Skeletal muscle tissue (tissue), 4 donors: ENCODE data around the gene ZNF3. TPM values are rescaled to one million over a fixed set of nuclear protein-coding genes. Genes with fewer than 3 reads are reported as not detected.

Experiments
- H3K27ac ChIP-seq: one replicate; pipeline ENCODE4 v1.7.0; 2013; ENCODE audit warnings: mild to moderate bottlenecking, low read depth, low read length, inconsistent platforms
- H3K27me3 ChIP-seq, 3 donors: one replicate each; pipeline ENCODE4 v1.7.0; 2013; ENCODE audit warnings: low read length in 3 of 3; ENCODE audit not compliant: control insufficient read depth in 3 of 3, insufficient read depth in 3 of 3
- H3K36me3 ChIP-seq, 3 donors: one replicate each; pipeline ENCODE4 v1.7.0; 2013; ENCODE audit warnings: low read length in 3 of 3; ENCODE audit not compliant: control insufficient read depth in 3 of 3, insufficient read depth in 3 of 3
- H3K4me1 ChIP-seq, 3 donors: one replicate each; pipeline ENCODE4 v1.7.0; 2013; ENCODE audit warnings: low read length in 3 of 3, mild to moderate bottlenecking in 3 of 3; ENCODE audit not compliant: control insufficient read depth in 3 of 3, insufficient read depth in 3 of 3
- H3K4me3 ChIP-seq, 3 donors: one replicate each; pipeline ENCODE4 v1.7.0; 2013; ENCODE audit warnings: low read length in 3 of 3
- H3K9ac ChIP-seq, 3 donors: one replicate each; pipeline ENCODE4 v1.7.0; 2013; ENCODE audit warnings: low read length in 3 of 3, mild to moderate bottlenecking in 3 of 3, moderate library complexity in 2 of 3, low read depth in 1 of 3
- H3K9me3 ChIP-seq, 3 donors: one replicate each; pipeline ENCODE4 v1.7.0; 2013; ENCODE audit warnings: low read length in 3 of 3; ENCODE audit not compliant: control insufficient read depth in 3 of 3
- total RNA-seq: library from RNA; depleted of rRNA; stranded (reverse); fragments of >200 nt; gene quantifications from one replicate; pipeline ENCODE4 v1.2.3, GENCODE V29; 2014
- donor health status: Osteomylitis.

The ZNF3 gene
- total RNA-seq, 1 donor from 2014 or later, result 34.4 TPM

DNA sequence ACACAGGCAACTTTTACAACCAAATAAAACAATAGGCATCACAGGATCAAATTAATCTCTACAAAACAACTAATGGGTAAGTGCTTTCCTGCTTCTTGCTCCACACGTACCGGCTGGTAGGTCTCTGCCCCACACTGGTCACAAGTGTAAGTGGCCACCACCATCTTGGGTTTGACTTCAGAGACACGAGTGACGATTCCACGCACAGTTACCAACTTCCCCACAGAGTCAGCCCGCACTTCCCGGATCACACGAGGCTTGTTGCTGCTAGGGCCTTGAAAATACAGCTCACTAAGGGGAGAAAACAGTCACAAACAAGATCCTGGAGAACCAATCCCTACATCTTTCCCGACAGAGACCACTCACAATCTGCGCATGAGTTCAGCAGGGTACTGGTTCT lies 17.4 kb upstream of the ZNF3 start:
- peaks cover 18 to 24% (median 21%) of the 10 kb centered on the region in 3 donors for H3K4me1 ChIP-seq
- H3K27me3 ChIP-seq, result no peaks in the 10 kb centered on the region
- H3K9ac ChIP-seq, result no peak overlapping the region
- H3K4me3 ChIP-seq, result no peak overlapping the region
- H3K9me3 ChIP-seq, result no peaks in the 10 kb centered on the region
- no peak overlapping the region for H3K27ac ChIP-seq
- peaks cover 54 to 58% (median 57%) of the 10 kb centered on the region in 3 donors for H3K36me3 ChIP-seq

GRCh38 chr7:100095704-100096103 lies 14.2 kb upstream of the ZNF3 start:
- peaks cover 80 to 84% (median 83%) of the 10 kb centered on the region in 3 donors for H3K36me3 ChIP-seq
- no peaks in the 10 kb centered on the region for H3K9me3 ChIP-seq
- no peak overlapping the region for H3K9ac ChIP-seq
- H3K27ac ChIP-seq, result no peak overlapping the region
- no peak overlapping the region for H3K4me3 ChIP-seq
- H3K4me1 ChIP-seq, result peaks cover 10 to 28% (median 25%) of the 10 kb centered on the region in 3 donors
- H3K27me3 ChIP-seq, result no peaks in the 10 kb centered on the region

GRCh38 chr7:100095289-100095688 lies 13.8 kb upstream of the ZNF3 start:
- Histone ChIP-seq H3K27me3 (no peaks in the 10 kb centered on the region), H3K9ac (no peak overlapping the region), H3K27ac (no peak overlapping the region), H3K4me1 (peaks cover 10 to 29% (median 28%) of the 10 kb centered on the region in 3 donors), H3K9me3 (no peaks in the 10 kb centered on the region), H3K36me3 (peaks cover 84 to 88% (median 87%) of the 10 kb centered on the region in 3 donors), H3K4me3 (no peak overlapping the region)

DNA sequence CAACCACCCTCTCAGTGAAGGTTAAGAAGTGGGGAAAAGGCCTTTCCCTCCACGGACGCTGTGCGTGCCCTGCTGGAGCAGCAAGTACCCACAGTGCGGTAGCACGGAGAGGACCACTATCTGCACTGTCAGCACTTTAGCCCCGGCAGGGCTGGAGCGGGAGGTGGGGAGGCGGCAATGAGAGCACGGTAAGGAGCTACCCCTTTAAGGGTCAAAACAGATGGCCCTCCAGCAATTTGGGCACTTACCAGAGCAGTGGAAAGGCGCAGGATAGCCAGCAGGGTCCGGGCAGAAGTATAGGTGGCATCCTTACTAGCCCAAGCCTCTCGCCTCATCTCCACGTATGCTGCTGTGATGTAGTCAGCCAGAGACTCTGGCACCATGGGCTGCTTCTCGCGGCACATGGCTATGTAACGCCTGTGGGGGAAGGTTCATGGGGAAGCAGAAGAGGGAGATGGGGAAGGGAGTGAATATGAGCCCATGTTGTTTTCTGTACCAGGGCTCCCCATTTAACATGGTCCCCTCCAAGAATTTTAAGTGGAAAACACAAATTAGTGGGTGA lies 12.5 kb upstream of the ZNF3 start:
- Histone ChIP-seq H3K9me3 (no peaks in the 10 kb centered on the region), H3K4me3 (no peak overlapping the region), H3K27me3 (no peaks in the 10 kb centered on the region), H3K4me1 (peaks cover 12 to 27% (median 25%) of the 10 kb centered on the region in 3 donors), H3K27ac (no peak overlapping the region), H3K36me3 (peaks cover 78 to 83% (median 81%) of the 10 kb centered on the region in 3 donors), H3K9ac (peak overlapping the region in 1 of 3 donors; percentile 54)

- H3K27me3 ChIP-seq, result no peaks in the 10 kb centered on the region
- peaks cover 14 to 27% (median 22%) of the 10 kb centered on the region in 3 donors for H3K4me1 ChIP-seq
- H3K4me3 ChIP-seq, result no peak overlapping the region
- peaks cover 73 to 78% (median 76%) of the 10 kb centered on the region in 3 donors for H3K36me3 ChIP-seq
- peak overlapping the region in 1 of 3 donors; percentile 54 for H3K9ac ChIP-seq
- H3K27ac ChIP-seq, result no peak overlapping the region
- H3K9me3 ChIP-seq, result no peaks in the 10 kb centered on the region
Observed at GRCh38 chr7:100093498-100093897, 12.0 kb upstream of the ZNF3 start.

DNA sequence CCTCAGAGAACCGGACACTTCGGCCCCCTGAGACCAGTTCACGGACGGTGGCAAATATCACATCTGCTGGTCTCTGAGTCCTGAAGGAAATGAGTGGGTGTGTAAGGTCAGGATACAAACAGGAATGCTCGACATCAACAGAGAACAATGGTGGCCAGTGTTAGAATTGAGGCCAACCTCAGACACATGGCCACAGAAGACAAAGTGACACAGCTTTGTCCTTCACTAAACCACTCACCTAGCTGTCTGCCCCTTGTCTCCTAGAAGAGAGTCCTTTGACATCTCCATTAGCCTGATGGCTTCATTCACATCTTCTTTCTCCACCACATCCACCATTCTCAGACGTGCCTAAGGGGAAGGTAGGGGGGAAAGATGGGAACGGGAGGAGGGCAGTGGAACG lies 11.5 kb upstream of the ZNF3 start:
- Histone ChIP-seq H3K9ac (no peak overlapping the region), H3K27ac (no peak overlapping the region), H3K9me3 (no peaks in the 10 kb centered on the region), H3K4me1 (peaks cover 18 to 31% (median 26%) of the 10 kb centered on the region in 3 donors), H3K4me3 (no peak overlapping the region), H3K36me3 (peaks cover 68 to 73% (median 72%) of the 10 kb centered on the region in 3 donors), H3K27me3 (no peaks in the 10 kb centered on the region)

DNA sequence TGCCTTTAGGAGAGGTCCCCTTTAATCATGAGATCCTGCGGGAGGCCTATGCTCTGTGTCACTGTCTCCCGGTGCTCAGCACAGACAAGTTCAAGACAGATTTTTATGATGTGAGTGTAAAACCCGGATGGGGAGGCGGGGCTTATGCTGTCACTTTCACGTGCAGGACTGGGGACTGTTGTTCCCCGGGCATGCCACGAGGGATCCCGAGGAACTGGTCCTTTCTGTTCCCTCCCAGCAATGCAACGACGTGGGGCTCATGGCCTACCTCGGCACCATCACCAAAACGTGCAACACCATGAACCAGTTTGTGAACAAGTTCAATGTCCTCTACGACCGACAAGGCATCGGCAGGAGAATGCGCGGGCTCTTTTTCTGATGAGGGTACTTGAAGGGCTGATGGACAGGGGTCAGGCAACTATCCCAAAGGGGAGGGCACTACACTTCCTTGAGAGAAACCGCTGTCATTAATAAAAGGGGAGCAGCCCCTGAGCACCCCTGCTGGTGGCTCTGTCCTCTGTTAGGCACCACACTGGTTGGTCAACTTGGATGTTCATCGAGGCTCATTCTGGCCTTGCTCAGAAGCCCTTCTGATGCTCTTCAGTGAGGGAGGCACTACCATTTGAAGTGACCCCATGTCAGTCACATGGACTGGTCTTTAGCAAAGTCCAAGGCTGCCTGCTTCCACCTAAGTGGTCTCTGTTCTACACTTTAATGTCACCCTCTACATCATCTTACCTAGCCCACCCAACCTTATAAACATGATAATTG lies 10.1 kb upstream of the ZNF3 start:
- peaks cover 56 to 61% (median 59%) of the 10 kb centered on the region in 3 donors for H3K36me3 ChIP-seq
- H3K9me3 ChIP-seq, result no peaks in the 10 kb centered on the region

DNA sequence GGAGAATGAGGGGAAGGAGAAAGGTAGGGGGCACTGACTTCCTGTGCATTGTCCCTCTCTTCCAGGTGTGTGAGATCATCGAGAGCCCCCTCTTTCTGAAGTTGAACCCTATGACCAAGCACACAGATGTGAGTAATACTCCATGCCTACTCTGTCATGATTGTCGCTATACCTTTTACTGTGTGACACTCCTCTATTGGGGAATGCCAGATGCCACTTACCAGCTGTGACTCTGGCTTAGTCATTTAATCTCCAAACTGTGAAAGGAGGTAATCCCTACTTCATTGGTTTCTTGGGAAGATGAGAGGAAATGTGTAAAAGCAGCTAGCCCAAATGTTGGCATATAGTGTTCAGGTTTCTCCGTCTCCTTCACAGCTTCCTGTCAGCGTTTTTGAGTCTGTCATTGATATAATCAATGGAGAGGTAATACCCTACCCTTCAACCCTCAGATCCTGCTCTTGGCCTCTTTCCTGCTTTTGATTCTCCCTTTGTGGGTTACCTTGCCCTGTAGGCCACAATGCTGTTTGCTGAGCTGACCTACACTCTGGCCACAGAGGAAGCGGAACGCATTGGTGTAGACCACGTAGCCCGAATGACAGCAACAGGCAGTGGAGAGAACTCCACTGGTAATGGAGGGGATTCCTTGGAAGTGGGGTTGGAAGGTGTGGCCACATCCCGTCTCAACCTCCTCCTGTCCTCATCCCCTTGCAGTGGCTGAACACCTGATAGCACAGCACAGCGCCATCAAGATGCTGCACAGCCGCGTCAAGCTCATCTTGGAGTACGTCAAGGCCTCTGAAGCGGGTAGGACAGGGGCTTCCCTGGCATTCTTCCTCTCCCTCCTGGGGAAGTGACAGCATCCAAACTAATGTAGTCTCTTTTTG lies 9.2 kb upstream of the ZNF3 start:
- Histone ChIP-seq H3K9ac (no peak overlapping the region), H3K4me1 (peaks cover 19 to 31% (median 27%) of the 10 kb centered on the region in 3 donors), H3K4me3 (no peak overlapping the region), H3K9me3 (no peaks in the 10 kb centered on the region), H3K36me3 (peaks cover 50 to 54% (median 52%) of the 10 kb centered on the region in 3 donors), H3K27me3 (no peaks in the 10 kb centered on the region), H3K27ac (no peak overlapping the region)

More for the DNA sequence above, 10.1 kb upstream of the ZNF3 start:
- Histone ChIP-seq H3K27ac (no peak overlapping the region), H3K4me3 (no peak overlapping the region), H3K27me3 (no peaks in the 10 kb centered on the region), H3K9ac (no peak overlapping the region), H3K4me1 (peaks cover 19 to 31% (median 27%) of the 10 kb centered on the region in 3 donors)

DNA sequence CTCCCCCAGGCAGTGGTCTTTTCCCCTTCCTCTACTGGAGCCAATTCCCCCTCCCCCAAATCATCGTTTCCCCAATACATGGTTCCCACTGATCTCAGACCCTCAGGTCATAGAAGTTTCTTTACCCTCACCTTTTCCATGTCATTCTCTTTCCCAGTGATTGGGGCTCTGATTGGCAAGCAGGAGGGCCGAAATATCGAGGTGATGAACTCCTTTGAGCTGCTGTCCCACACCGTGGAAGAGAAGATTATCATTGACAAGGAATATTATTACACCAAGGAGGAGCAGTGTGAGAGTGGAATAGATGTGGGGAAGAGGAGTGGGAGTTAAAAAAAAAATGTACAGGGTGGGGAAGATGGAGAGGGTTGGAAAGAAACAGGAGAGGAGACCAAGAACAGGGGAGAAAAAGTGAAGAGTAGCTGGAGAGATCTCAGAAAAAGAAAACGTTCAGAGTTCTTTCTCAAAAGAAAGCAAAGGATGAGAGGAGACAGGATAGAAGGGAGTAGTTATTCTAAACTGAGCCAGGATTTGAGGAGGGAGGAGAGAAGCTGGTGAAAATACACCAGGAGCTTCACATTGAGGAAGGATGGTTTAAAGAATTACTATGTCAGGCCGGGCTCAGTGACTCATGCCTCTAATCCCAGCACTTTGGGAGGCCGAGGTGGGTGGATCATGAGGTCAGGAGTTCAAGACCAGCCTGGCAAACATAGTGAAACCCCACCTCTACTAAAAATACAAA lies 8.1 kb upstream of the ZNF3 start:
- peak overlapping the region; percentile 93 to 96 (median 95) for H3K4me3 ChIP-seq
- peak overlapping the region; percentile 78 to 94 (median 88) for H3K9ac ChIP-seq
- peaks cover 19 to 31% (median 27%) of the 10 kb centered on the region in 3 donors for H3K4me1 ChIP-seq
- H3K27ac ChIP-seq, result peak overlapping the region; percentile 73
- H3K9me3 ChIP-seq, result no peaks in the 10 kb centered on the region
- peaks cover 39 to 44% (median 43%) of the 10 kb centered on the region in 3 donors for H3K36me3 ChIP-seq
- no peaks in the 10 kb centered on the region for H3K27me3 ChIP-seq
